ENCODE measurements around the gene SMPD2.

Gene SMPD2

GRCh38 chr6:109446541-109446940, 6.0 kb downstream of the SMPD2 start:
- Histone ChIP-seq H3K9me3 (ENCODE audit: insufficient read depth, low read depth, low read length) (no peaks in the 10 kb centered on the region), H3K27me3 (ENCODE audit: insufficient read depth, low read length) (no peaks in the 10 kb centered on the region), H2AK5ac (ENCODE audit: low read length) (no peak overlapping the region), H3K27ac (ENCODE audit: low read depth, low read length) (no peak overlapping the region), H2AFZ (ENCODE audit: insufficient read depth, low read length, poor library complexity) (no peak overlapping the region), H3K14ac (ENCODE audit: low read length) (no peak overlapping the region), H2BK120ac (ENCODE audit: insufficient read depth, low read length, poor library complexity) (no peak overlapping the region), H3K36me3 (ENCODE audit: control insufficient read depth in 1 of 2, insufficient read depth in 2 of 2, low read length in 2 of 2) (peaks cover 58 to 71% of the 10 kb centered on the region in 2 experiments), H3K18ac (ENCODE audit: low read length) (no peak overlapping the region), H3K4ac (ENCODE audit: low read depth, low read length) (no peak overlapping the region), H3K4me1 (ENCODE audit: control insufficient read depth in 1 of 2, insufficient read depth in 2 of 2, low read length in 2 of 2) (peaks cover 4 to 6% of the 10 kb centered on the region in 2 experiments), H4K91ac (ENCODE audit: low read depth, low read length) (no peak overlapping the region), H4K12ac (ENCODE audit: low read depth, low read length) (no peak overlapping the region), H2BK5ac (ENCODE audit: low read depth, low read length, poor library complexity) (no peak overlapping the region), H3K4me2 (ENCODE audit: low read length) (no peak overlapping the region), H3K9ac (ENCODE audit: low read length) (no peak overlapping the region), H3K79me1 (ENCODE audit: low read length) (no peaks in the 10 kb centered on the region), H4K8ac (ENCODE audit: low read depth, low read length) (no peak overlapping the region), H3K23ac (ENCODE audit: low read length) (no peak overlapping the region), H3K79me2 (ENCODE audit: control insufficient read depth, insufficient read depth, low read length, poor library complexity) (no peaks in the 10 kb centered on the region), H3K4me3 (ENCODE audit: low read depth, low read length) (no peak overlapping the region), H2BK12ac (ENCODE audit: low read length) (no peak overlapping the region)
- no peak for DNase-seq
- WGBS (ENCODE audit: extremely low coverage, insufficient coverage, insufficient read length), result no CpG with 5 or more reads among the region's 8 CpGs

GRCh38 chr6:109447087-109447486, 6.6 kb downstream of the SMPD2 start:
- no peak overlapping the region for H3K4me3 ChIP-seq (ENCODE audit: low read depth, low read length)
- no peak overlapping the region for H2BK12ac ChIP-seq (ENCODE audit: low read length)

GRCh38 chr6:109447878-109448555, 7.5 kb downstream of the SMPD2 start:
- H3K27me3 ChIP-seq (ENCODE audit: insufficient read depth, low read length), result no peaks in the 10 kb centered on the region
- no peak overlapping the region for H4K91ac ChIP-seq (ENCODE audit: low read depth, low read length)
- no CpG with 5 or more reads among the region's 8 CpGs for WGBS (ENCODE audit: extremely low coverage, insufficient coverage, insufficient read length)
- H2BK12ac ChIP-seq (ENCODE audit: low read length), result no peak overlapping the region
- no peaks in the 10 kb centered on the region for H3K79me2 ChIP-seq (ENCODE audit: control insufficient read depth, insufficient read depth, low read length, poor library complexity)
- H3K9me3 ChIP-seq (ENCODE audit: insufficient read depth, low read depth, low read length), result no peaks in the 10 kb centered on the region
- no peak overlapping the region for H3K4ac ChIP-seq (ENCODE audit: low read depth, low read length)
- no peak overlapping the region for H3K27ac ChIP-seq (ENCODE audit: low read depth, low read length)
- H3K79me1 ChIP-seq (ENCODE audit: low read length), result no peaks in the 10 kb centered on the region
- H3K4me1 ChIP-seq (ENCODE audit: control insufficient read depth in 1 of 2, insufficient read depth in 2 of 2, low read length in 2 of 2), result no peaks in the 10 kb centered on the region
- H3K23ac ChIP-seq (ENCODE audit: low read length), result no peak overlapping the region
- no peak overlapping the region for H2AK5ac ChIP-seq (ENCODE audit: low read length)
- peaks cover 63 to 74% of the 10 kb centered on the region in 2 experiments for H3K36me3 ChIP-seq (ENCODE audit: control insufficient read depth in 1 of 2, insufficient read depth in 2 of 2, low read length in 2 of 2)
- no peak overlapping the region for H4K12ac ChIP-seq (ENCODE audit: low read depth, low read length)
- H3K14ac ChIP-seq (ENCODE audit: low read length), result no peak overlapping the region
- H3K4me2 ChIP-seq (ENCODE audit: low read length), result no peak overlapping the region
- H3K9ac ChIP-seq (ENCODE audit: low read length), result no peak overlapping the region
- H2BK5ac ChIP-seq (ENCODE audit: low read depth, low read length, poor library complexity), result no peak overlapping the region
- H3K4me3 ChIP-seq (ENCODE audit: low read depth, low read length), result no peak overlapping the region
- no peak overlapping the region for H3K18ac ChIP-seq (ENCODE audit: low read length)
- no peak overlapping the region for H2BK120ac ChIP-seq (ENCODE audit: insufficient read depth, low read length, poor library complexity)
- H4K8ac ChIP-seq (ENCODE audit: low read depth, low read length), result no peak overlapping the region
- no peak for DNase-seq
- H2AFZ ChIP-seq (ENCODE audit: insufficient read depth, low read length, poor library complexity), result no peak overlapping the region

More at GRCh38 chr6:109447087-109447486, 6.6 kb downstream of the SMPD2 start:
- Histone ChIP-seq H3K4me2 (ENCODE audit: low read length) (no peak overlapping the region), H2BK5ac (ENCODE audit: low read depth, low read length, poor library complexity) (no peak overlapping the region), H3K9me3 (ENCODE audit: insufficient read depth, low read depth, low read length) (no peaks in the 10 kb centered on the region), H4K12ac (ENCODE audit: low read depth, low read length) (no peak overlapping the region), H3K9ac (ENCODE audit: low read length) (no peak overlapping the region), H4K8ac (ENCODE audit: low read depth, low read length) (no peak overlapping the region), H4K91ac (ENCODE audit: low read depth, low read length) (no peak overlapping the region), H3K4me1 (ENCODE audit: control insufficient read depth in 1 of 2, insufficient read depth in 2 of 2, low read length in 2 of 2) (peaks cover under 1% of the 10 kb centered on the region in 2 experiments), H2AK5ac (ENCODE audit: low read length) (no peak overlapping the region), H3K79me1 (ENCODE audit: low read length) (no peaks in the 10 kb centered on the region), H3K23ac (ENCODE audit: low read length) (no peak overlapping the region), H3K79me2 (ENCODE audit: control insufficient read depth, insufficient read depth, low read length, poor library complexity) (no peaks in the 10 kb centered on the region), H2BK120ac (ENCODE audit: insufficient read depth, low read length, poor library complexity) (no peak overlapping the region), H3K4ac (ENCODE audit: low read depth, low read length) (no peak overlapping the region), H3K27me3 (ENCODE audit: insufficient read depth, low read length) (no peaks in the 10 kb centered on the region), H2AFZ (ENCODE audit: insufficient read depth, low read length, poor library complexity) (no peak overlapping the region), H3K14ac (ENCODE audit: low read length) (no peak overlapping the region), H3K27ac (ENCODE audit: low read depth, low read length) (no peak overlapping the region), H3K18ac (ENCODE audit: low read length) (no peak overlapping the region), H3K36me3 (ENCODE audit: control insufficient read depth in 1 of 2, insufficient read depth in 2 of 2, low read length in 2 of 2) (peaks cover 63 to 76% of the 10 kb centered on the region in 2 experiments)
- WGBS (ENCODE audit: extremely low coverage, insufficient coverage, insufficient read length), result no CpG with 5 or more reads among the region's 10 CpGs
- DNase-seq, result no peak

- no CpG with 5 or more reads among the region's 7 CpGs for WGBS (ENCODE audit: extremely low coverage, insufficient coverage, insufficient read length)
- no peak overlapping the region for H3K4me3 ChIP-seq (ENCODE audit: low read depth, low read length)
- no peak overlapping the region for H4K91ac ChIP-seq (ENCODE audit: low read depth, low read length)
- no peak overlapping the region for H3K27ac ChIP-seq (ENCODE audit: low read depth, low read length)
- H3K36me3 ChIP-seq (ENCODE audit: control insufficient read depth in 1 of 2, insufficient read depth in 2 of 2, low read length in 2 of 2), result peaks cover 63 to 75% of the 10 kb centered on the region in 2 experiments
- no peak overlapping the region for H3K9ac ChIP-seq (ENCODE audit: low read length)
- no peak overlapping the region for H3K23ac ChIP-seq (ENCODE audit: low read length)
- H3K14ac ChIP-seq (ENCODE audit: low read length), result no peak overlapping the region
- no peak overlapping the region for H2AFZ ChIP-seq (ENCODE audit: insufficient read depth, low read length, poor library complexity)
- no peak overlapping the region for H3K4ac ChIP-seq (ENCODE audit: low read depth, low read length)
- no peak overlapping the region for H4K12ac ChIP-seq (ENCODE audit: low read depth, low read length)
- no peak overlapping the region for H2BK12ac ChIP-seq (ENCODE audit: low read length)
- H3K18ac ChIP-seq (ENCODE audit: low read length), result no peak overlapping the region
- H3K79me1 ChIP-seq (ENCODE audit: low read length), result no peaks in the 10 kb centered on the region
- no peak overlapping the region for H2BK5ac ChIP-seq (ENCODE audit: low read depth, low read length, poor library complexity)
- no peak overlapping the region for H3K4me2 ChIP-seq (ENCODE audit: low read length)
- no peaks in the 10 kb centered on the region for H3K4me1 ChIP-seq (ENCODE audit: control insufficient read depth in 1 of 2, insufficient read depth in 2 of 2, low read length in 2 of 2)
- no peak for DNase-seq
- no peak overlapping the region for H2BK120ac ChIP-seq (ENCODE audit: insufficient read depth, low read length, poor library complexity)
- no peak overlapping the region for H2AK5ac ChIP-seq (ENCODE audit: low read length)
- H3K9me3 ChIP-seq (ENCODE audit: insufficient read depth, low read depth, low read length), result no peaks in the 10 kb centered on the region
- no peaks in the 10 kb centered on the region for H3K27me3 ChIP-seq (ENCODE audit: insufficient read depth, low read length)
- no peak overlapping the region for H4K8ac ChIP-seq (ENCODE audit: low read depth, low read length)
- no peaks in the 10 kb centered on the region for H3K79me2 ChIP-seq (ENCODE audit: control insufficient read depth, insufficient read depth, low read length, poor library complexity)
Observed at GRCh38 chr6:109448615-109449014, 8.1 kb downstream of the SMPD2 start.

All from trophoblast cell (in vitro differentiated cells and primary cell).